Right atrium auricular region (tissue), 2 donors: Measurements from ENCODE around the gene MMP28. TPM values are rescaled to one million over a fixed set of nuclear protein-coding genes. Genes with fewer than 3 reads are reported as not detected.
A peak's percentile ranks its signal among the peaks of the same experiment; 100 is the strongest.

Source experiments
- DNase-seq: peaks from one replicate; pipeline ENCODE4 v3.0.0-alpha.2; 2019; ENCODE audit warnings: low spot score
- H3K27ac ChIP-seq, 2 donors: fragments of 200-600 bp; sonication (generic); 1 replicate in 1 of 2; 2 replicates in 1 of 2; pipeline ENCODE4 v1.5.1; 2016 to 2019
- H3K27me3 ChIP-seq, 2 donors: fragments of 200-600 bp; sonication (generic); one replicate each; pipeline versions ENCODE4 v1.5.1 to v1.6.0; 2017 to 2019
- H3K36me3 ChIP-seq: fragments of 200-600 bp; sonication (generic); one replicate; pipeline ENCODE4 v1.5.1; 2016
- H3K4me1 ChIP-seq, 2 donors: fragments of 200-600 bp; sonication (generic); one replicate each; pipeline versions ENCODE4 v1.5.1 to v1.6.0; 2017 to 2019
- H3K4me3 ChIP-seq, 2 donors: fragments of 200-600 bp; sonication (generic); 1 replicate in 1 of 2; 2 replicates in 1 of 2; pipeline ENCODE4 v1.5.1; 2017 to 2019; ENCODE audit warnings: mild to moderate bottlenecking in 1 of 2, moderate library complexity in 1 of 2
- H3K9me3 ChIP-seq, 2 donors: fragments of 200-600 bp; sonication (generic); one replicate each; pipeline ENCODE4 v1.5.1; 2019
- total RNA-seq, 2 donors: library from RNA; depleted of rRNA; stranded (reverse); fragments of >200 nt; gene quantifications; one replicate each; pipeline ENCODE4 v1.1.0, GENCODE V29; 2016
- TF ChIP-seq, protein P1 (sequence below), 2 donors: fragments of 200-600 bp; sonication (generic); IDR thresholded peaks; one replicate each; pipeline ENCODE4 v1.5.1; 2019; ENCODE audit warnings: antibody characterized with exemption in 2 of 2

Gene MMP28
- total RNA-seq, 2 donors from 2014 or later = 10.5 to 14.9 TPM

DNA sequence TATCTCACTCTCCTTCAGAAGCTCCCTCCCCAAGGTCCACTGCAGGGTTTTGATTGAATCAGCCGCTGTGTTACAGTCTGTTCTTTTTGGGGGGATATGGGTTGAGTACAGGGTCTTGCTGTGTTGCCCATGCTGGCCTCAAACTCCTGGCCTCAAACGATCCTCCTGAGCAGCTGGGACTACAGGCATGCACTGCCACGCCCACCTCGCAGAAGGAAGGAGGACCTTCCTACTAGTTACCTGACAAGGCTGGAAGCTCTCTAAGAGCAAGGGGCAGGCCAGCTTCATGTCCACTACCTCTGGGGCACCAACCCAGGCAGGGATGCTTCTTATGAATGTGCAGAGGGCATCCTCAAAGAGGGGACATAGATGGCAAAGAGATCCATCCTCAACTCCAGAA is 1.9 kb upstream of the MMP28 start:
- no peaks in the 10 kb centered on the region for H3K27me3 ChIP-seq
- H3K9me3 ChIP-seq = no peaks in the 10 kb centered on the region
- peaks cover 0 to 53% of the 10 kb centered on the region in 2 donors for H3K4me1 ChIP-seq
- DNase-seq = no peak
- no peaks in the 10 kb centered on the region for H3K36me3 ChIP-seq
- TF ChIP-seq, protein P1, sequence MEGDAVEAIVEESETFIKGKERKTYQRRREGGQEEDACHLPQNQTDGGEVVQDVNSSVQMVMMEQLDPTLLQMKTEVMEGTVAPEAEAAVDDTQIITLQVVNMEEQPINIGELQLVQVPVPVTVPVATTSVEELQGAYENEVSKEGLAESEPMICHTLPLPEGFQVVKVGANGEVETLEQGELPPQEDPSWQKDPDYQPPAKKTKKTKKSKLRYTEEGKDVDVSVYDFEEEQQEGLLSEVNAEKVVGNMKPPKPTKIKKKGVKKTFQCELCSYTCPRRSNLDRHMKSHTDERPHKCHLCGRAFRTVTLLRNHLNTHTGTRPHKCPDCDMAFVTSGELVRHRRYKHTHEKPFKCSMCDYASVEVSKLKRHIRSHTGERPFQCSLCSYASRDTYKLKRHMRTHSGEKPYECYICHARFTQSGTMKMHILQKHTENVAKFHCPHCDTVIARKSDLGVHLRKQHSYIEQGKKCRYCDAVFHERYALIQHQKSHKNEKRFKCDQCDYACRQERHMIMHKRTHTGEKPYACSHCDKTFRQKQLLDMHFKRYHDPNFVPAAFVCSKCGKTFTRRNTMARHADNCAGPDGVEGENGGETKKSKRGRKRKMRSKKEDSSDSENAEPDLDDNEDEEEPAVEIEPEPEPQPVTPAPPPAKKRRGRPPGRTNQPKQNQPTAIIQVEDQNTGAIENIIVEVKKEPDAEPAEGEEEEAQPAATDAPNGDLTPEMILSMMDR (IDR thresholded peaks at IDR 0.05) = no peak
- no peak overlapping the region for H3K4me3 ChIP-seq
- H3K27ac ChIP-seq = no peak overlapping the region

DNA sequence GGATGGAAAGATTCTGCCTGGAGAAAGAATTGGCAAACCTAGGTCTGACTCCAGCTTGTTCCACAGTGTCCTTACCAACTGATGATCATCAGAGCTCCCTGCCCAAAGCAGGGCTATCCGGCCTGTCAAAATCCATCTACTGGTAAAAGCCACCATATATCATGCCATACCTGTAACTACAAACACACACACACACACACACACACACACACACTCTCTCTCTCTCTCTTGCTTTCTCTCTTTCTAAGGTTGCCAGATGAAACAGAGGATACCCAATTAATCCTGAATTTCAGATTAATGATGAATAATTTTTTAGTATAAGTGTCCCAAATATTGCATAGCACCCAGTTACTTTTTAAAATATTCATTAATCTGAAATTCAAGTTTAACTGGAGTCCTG is 1.5 kb upstream of the MMP28 start:
- no peak for DNase-seq
- H3K27ac ChIP-seq = no peak overlapping the region
- H3K4me1 ChIP-seq = peaks cover 0 to 51% of the 10 kb centered on the region in 2 donors

DNA sequence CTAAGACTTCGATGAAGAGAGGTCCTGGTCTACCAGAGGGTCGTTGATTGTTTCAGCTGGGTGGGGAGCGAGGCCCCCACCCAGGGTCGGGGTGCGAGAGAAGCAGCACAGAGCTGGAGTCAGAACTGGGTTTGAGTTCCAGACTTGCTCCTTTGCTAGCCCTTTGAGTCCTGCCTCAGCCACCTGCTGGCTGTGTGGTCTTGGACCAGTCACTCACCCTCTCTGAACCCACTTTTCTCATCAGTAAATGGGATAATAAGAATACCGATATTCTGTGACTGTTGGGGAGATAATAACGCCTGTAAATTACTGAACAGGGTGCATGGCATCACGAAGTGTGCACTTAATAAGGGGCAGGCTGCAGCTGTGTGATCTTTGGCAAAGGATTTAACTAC is 427 bp upstream of the MMP28 start:
- Histone ChIP-seq H3K27ac (no peak overlapping the region), H3K27me3 (no peaks in the 10 kb centered on the region), H3K36me3 (no peaks in the 10 kb centered on the region), H3K4me1 (peaks cover 0 to 40% of the 10 kb centered on the region in 2 donors), H3K9me3 (no peaks in the 10 kb centered on the region), H3K4me3 (peak overlapping the region; percentile 40 to 65)
- TF ChIP-seq, protein P1 (IDR thresholded peaks at IDR 0.05) = no peak
- DNase-seq = no peak

More for the DNA sequence above, 1.5 kb upstream of the MMP28 start:
- no peak overlapping the region for H3K4me3 ChIP-seq
- no peaks in the 10 kb centered on the region for H3K9me3 ChIP-seq
- no peaks in the 10 kb centered on the region for H3K36me3 ChIP-seq
- TF ChIP-seq, protein P1 (IDR thresholded peaks at IDR 0.05) = no peak
- H3K27me3 ChIP-seq = no peaks in the 10 kb centered on the region

DNA sequence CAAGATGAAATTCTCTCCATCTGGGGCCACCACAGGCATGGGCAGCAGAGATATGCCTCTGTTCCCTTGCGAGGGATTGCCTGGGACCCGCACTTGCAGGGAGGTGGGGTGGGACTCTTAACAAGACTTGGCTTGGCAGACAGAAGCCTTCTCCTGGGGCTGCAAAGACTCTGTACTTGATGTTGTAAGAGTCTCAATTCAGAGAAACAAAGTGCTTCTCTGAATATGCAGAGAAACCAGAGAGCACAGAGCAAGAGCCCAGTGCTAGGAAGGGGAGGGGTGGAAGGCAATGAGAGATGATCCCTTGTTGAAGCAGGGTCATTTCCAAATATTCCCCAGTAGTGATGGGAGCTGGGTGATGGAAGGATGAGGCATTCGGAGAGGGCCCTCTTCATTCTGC is 2.2 kb downstream of the MMP28 start:
- DNase-seq = peak; percentile 57
- Histone ChIP-seq H3K36me3 (no peaks in the 10 kb centered on the region), H3K9me3 (no peaks in the 10 kb centered on the region), H3K4me1 (peaks cover 0 to 22% of the 10 kb centered on the region in 2 donors), H3K27ac (no peak overlapping the region), H3K4me3 (no peak overlapping the region), H3K27me3 (no peaks in the 10 kb centered on the region)
- TF ChIP-seq, protein P1 (IDR thresholded peaks at IDR 0.05) = no peak

DNA sequence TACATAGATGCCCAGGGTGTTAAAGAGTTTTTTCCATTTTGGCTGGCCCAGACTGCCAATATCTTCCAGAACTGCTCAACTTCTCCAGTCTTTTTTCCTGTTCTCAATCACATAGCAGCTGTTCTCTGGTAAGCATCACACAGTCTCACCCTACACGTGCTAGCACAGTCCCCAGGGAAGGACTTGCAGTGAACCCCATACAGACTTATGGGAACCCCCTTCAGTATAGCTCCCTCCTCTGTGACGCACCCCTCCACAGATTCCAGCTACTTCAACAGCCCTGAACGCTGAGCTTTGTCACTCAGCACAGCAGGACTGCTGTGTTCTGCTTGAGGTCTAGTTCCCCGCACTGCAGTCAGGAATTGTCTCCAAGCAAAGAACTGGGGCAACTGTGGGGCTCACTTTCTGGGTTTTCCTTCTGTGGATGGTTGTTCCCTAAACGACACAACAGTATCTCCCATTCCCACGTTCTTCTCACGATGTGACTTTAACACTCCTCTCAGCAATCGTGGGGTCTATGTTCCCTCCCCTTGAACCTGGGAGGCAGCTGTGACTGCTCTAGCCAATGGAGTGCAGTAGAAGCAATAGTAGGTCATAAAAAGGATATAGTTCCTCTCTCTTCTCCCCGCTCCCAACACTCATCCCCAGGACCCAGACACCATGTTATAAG is 3.6 kb downstream of the MMP28 start:
- no peaks in the 10 kb centered on the region for H3K36me3 ChIP-seq
- no peak overlapping the region for H3K4me3 ChIP-seq
- H3K4me1 ChIP-seq = peaks cover 0 to 27% of the 10 kb centered on the region in 2 donors
- TF ChIP-seq, protein P1 (IDR thresholded peaks at IDR 0.05) = no peak
- no peaks in the 10 kb centered on the region for H3K9me3 ChIP-seq
- H3K27me3 ChIP-seq = no peaks in the 10 kb centered on the region
- DNase-seq = no peak
- H3K27ac ChIP-seq = no peak overlapping the region

DNA sequence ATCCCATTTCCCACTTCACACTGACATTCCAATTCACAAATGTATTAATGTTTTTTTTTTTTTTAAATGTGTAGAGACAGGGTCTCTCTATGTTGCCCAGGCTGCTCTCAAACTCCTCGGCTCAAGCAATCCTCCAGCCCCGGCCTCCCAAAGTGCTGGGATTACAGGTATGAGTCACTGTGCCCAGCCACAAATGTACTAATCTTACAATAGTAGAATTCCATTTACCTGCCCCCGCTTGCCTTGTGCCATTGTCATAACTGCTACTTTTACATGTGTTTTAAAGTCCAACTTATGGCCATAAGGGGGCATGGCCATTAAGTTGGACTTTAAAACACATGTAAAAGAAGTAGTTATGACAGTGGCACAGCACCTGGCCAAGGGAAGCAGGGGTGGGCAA is 4.6 kb downstream of the MMP28 start:
- Histone ChIP-seq H3K4me1 (peaks cover 0 to 26% of the 10 kb centered on the region in 2 donors), H3K4me3 (no peak overlapping the region), H3K36me3 (no peaks in the 10 kb centered on the region), H3K27me3 (no peaks in the 10 kb centered on the region), H3K27ac (no peak overlapping the region), H3K9me3 (no peaks in the 10 kb centered on the region)
- DNase-seq = no peak
- TF ChIP-seq, protein P1 (IDR thresholded peaks at IDR 0.05) = no peak
